ENCODE data around the gene SUB1. TPM values are rescaled to one million over a fixed set of nuclear protein-coding genes. Genes with fewer than 3 reads are reported as not detected.

Gene SUB1
- total RNA-seq, 2 donors from 2014 or later: 230 to 288 TPM

GRCh38 chr5:32542216-32543059, 42.9 kb upstream of the SUB1 start:
- Mint-ChIP-seq H3K27ac (no peak overlapping the region), H3K4me1 (no peaks in the 10 kb centered on the region), H3K27me3 (ENCODE audit: insufficient read depth) (peaks cover 9% of the 10 kb centered on the region), H3K36me3 (ENCODE audit: low read depth) (no peaks in the 10 kb centered on the region), H3K4me3 (no peak overlapping the region), H3K9me3 (no peaks in the 10 kb centered on the region)
- Histone ChIP-seq H3K4me3 (ENCODE audit: low read length) (no peak overlapping the region), H3K27ac (ENCODE audit: low read depth, low read length) (no peak overlapping the region), H3K4me1 (ENCODE audit: control insufficient read depth, insufficient read depth, low read length) (no peaks in the 10 kb centered on the region), H3K36me3 (ENCODE audit: control insufficient read depth, insufficient read depth, low read length) (no peaks in the 10 kb centered on the region), H3K9me3 (ENCODE audit: control insufficient read depth, low read length) (no peaks in the 10 kb centered on the region), H3K9ac (ENCODE audit: extremely low read depth, low read length, poor library complexity, severe bottlenecking) (no peak overlapping the region), H3K27me3 (ENCODE audit: control insufficient read depth, insufficient read depth, low read length, poor library complexity, severe bottlenecking) (no peaks in the 10 kb centered on the region)
- no peak for DNase-seq
- TF ChIP-seq, protein P1, sequence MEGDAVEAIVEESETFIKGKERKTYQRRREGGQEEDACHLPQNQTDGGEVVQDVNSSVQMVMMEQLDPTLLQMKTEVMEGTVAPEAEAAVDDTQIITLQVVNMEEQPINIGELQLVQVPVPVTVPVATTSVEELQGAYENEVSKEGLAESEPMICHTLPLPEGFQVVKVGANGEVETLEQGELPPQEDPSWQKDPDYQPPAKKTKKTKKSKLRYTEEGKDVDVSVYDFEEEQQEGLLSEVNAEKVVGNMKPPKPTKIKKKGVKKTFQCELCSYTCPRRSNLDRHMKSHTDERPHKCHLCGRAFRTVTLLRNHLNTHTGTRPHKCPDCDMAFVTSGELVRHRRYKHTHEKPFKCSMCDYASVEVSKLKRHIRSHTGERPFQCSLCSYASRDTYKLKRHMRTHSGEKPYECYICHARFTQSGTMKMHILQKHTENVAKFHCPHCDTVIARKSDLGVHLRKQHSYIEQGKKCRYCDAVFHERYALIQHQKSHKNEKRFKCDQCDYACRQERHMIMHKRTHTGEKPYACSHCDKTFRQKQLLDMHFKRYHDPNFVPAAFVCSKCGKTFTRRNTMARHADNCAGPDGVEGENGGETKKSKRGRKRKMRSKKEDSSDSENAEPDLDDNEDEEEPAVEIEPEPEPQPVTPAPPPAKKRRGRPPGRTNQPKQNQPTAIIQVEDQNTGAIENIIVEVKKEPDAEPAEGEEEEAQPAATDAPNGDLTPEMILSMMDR (conservative IDR thresholded peaks at IDR 0.05): no peak
- WGBS, 2 experiments (ENCODE audit: insufficient coverage in 1 of 2, insufficient read length in 1 of 2): 83 to 90% methylated on average over 5 to 10 of the region's 10 CpGs

DNA sequence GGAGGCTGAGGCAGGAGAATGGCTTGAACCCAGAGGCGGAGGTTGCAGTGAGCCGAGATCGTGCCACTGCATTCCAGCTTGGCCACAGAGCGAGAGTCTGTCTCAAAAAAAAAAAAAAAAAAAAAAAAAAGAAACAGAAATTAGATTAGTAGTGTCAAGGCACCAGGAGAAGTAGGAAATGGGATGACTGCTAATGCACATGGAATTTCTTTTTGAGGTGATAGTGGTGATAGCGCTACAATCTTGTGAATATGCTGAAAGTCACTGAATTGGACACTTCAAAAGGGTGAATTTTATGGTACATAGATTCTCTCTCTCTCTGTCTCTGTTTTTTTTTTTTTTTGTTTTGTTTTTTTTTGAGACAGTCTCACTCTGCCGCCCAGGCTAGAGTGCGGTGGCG, 42.1 kb upstream of the SUB1 start:
- Histone ChIP-seq H3K9ac (ENCODE audit: extremely low read depth, low read length, poor library complexity, severe bottlenecking) (no peak overlapping the region), H3K36me3 (ENCODE audit: control insufficient read depth, insufficient read depth, low read length) (no peaks in the 10 kb centered on the region), H3K4me3 (ENCODE audit: low read length) (no peak overlapping the region), H3K27ac (ENCODE audit: low read depth, low read length) (no peak overlapping the region), H3K27me3 (ENCODE audit: control insufficient read depth, insufficient read depth, low read length, poor library complexity, severe bottlenecking) (no peaks in the 10 kb centered on the region), H3K9me3 (ENCODE audit: control insufficient read depth, low read length) (no peaks in the 10 kb centered on the region), H3K4me1 (ENCODE audit: control insufficient read depth, insufficient read depth, low read length) (no peaks in the 10 kb centered on the region)
- Mint-ChIP-seq H3K9me3 (no peaks in the 10 kb centered on the region), H3K36me3 (ENCODE audit: low read depth) (no peaks in the 10 kb centered on the region), H3K4me3 (no peak overlapping the region), H3K4me1 (no peaks in the 10 kb centered on the region), H3K27me3 (ENCODE audit: insufficient read depth) (peaks cover 12% of the 10 kb centered on the region), H3K27ac (no peak overlapping the region)
- TF ChIP-seq, protein P1 (conservative IDR thresholded peaks at IDR 0.05): no peak
- no peak for DNase-seq
- WGBS, 2 experiments (ENCODE audit: insufficient coverage in 1 of 2, insufficient read length in 1 of 2): 81 to 97% methylated on average over 3 to 8 of the region's 8 CpGs

GRCh38 chr5:32545102-32545800, 40.1 kb upstream of the SUB1 start:
- Histone ChIP-seq H3K9me3 (ENCODE audit: control insufficient read depth, low read length) (no peaks in the 10 kb centered on the region), H3K4me3 (ENCODE audit: low read length) (no peak overlapping the region), H3K27me3 (ENCODE audit: control insufficient read depth, insufficient read depth, low read length, poor library complexity, severe bottlenecking) (no peaks in the 10 kb centered on the region), H3K4me1 (ENCODE audit: control insufficient read depth, insufficient read depth, low read length) (no peaks in the 10 kb centered on the region), H3K27ac (ENCODE audit: low read depth, low read length) (no peak overlapping the region), H3K36me3 (ENCODE audit: control insufficient read depth, insufficient read depth, low read length) (no peaks in the 10 kb centered on the region), H3K9ac (ENCODE audit: extremely low read depth, low read length, poor library complexity, severe bottlenecking) (no peak overlapping the region)
- H3K4me1 Mint-ChIP-seq: no peaks in the 10 kb centered on the region
- no peak for DNase-seq
- 82 to 83% methylated on average over 12 of the region's 12 CpGs for WGBS, 2 experiments (ENCODE audit: insufficient coverage in 1 of 2, insufficient read length in 1 of 2)
- H3K9me3 Mint-ChIP-seq: no peaks in the 10 kb centered on the region
- TF ChIP-seq, protein P1 (conservative IDR thresholded peaks at IDR 0.05): no peak
- no peak overlapping the region for H3K4me3 Mint-ChIP-seq
- peaks cover 6% of the 10 kb centered on the region for H3K27me3 Mint-ChIP-seq (ENCODE audit: insufficient read depth)
- no peaks in the 10 kb centered on the region for H3K36me3 Mint-ChIP-seq (ENCODE audit: low read depth)
- no peak overlapping the region for H3K27ac Mint-ChIP-seq
